DMS 273 treated with DMSO at 0.1 percent for 48 hours (cell line): ENCODE measurements around the gene CSN1S1.
"Not testable (repeated sequence)": the region's sequence is repeated elsewhere in the genome, so short reads cannot be mapped to it uniquely, and the experiment has no call there.

Experiments
- DNase-seq: peaks from one replicate; lab custom pipeline; 2025; lab: John Stamatoyannopoulos, UW

CSN1S1 gene

GRCh38 chr4:69930768-69931167 lies at the start of gene CSN1S1:
Gene CSN1S1 (plus strand): TSS chr4:69931068. CDS start chr4:69932556, 1,488 bp downstream.
- DNase-seq = no peak

DNA sequence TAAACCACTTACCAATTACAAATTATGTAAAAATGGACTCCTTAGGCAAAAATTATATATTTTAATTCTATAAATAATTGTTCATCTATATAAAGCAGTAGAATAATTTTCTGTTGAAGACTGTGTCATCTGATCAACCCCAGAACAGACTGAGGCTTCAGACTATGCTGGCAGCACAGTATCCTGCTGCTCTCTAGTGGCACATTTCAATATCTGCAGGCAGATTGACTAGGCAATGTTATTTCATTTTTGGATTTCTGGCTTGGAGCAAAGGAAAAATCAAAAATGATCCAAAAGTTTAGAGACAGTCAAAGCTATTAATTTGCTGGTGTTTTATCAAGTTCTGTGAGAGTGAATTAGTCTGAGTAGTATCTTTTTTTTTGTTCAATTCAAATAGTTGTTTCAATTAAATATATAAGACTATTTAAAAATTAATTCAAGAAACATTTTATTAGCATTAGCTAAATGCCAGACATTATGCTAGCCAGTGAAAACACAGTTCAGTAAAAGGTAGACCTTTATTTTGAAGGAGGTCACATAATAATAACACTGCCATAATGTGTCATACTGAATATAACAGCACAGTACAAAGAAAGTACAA lies 49.6 kb upstream of the CSN1S1 start:
- no peak for DNase-seq

DNA sequence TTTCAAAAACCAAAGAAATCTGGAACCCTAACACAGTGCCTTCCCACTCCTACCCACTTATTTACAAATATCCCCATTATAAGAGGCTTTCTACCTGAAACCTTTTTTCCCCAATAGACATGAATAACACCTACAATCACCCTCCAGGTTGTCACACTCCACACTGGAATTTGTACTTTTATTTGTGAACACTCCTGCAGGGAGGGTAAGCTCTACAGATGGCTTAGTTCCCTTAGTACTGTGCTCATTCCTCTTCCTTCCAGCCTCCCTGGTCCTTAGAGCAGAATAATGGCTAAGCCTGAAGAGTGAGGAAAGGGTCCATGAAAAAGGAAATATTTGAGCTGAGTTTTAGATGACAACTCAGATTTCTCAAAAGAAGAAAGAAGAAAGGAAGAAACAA lies 48.7 kb upstream of the CSN1S1 start:
- DNase-seq = no peak

GRCh38 chr4:69888336-69888735 lies 42.5 kb upstream of the CSN1S1 start:
- no peak for DNase-seq

GRCh38 chr4:69894186-69894585 lies 36.7 kb upstream of the CSN1S1 start:
- DNase-seq = no peak

DNA sequence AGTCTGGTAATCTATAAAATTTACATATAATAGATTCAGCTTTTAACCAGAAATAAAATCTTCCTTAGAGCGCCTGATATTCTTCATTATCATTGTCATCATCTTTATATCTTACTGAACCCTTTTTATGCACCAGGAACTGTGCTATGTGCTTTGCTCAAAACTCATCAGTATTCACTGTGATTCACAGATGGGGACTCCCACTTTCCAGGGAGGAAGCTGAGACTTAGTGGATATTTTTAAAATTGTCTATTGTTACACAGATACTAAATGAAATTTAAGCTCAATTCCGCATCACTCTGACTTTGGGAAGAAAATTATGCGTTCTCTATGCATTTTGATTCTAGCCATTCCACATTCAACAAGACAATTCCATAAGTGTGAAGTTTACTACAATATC lies 36.1 kb upstream of the CSN1S1 start:
- DNase-seq = no peak

DNA sequence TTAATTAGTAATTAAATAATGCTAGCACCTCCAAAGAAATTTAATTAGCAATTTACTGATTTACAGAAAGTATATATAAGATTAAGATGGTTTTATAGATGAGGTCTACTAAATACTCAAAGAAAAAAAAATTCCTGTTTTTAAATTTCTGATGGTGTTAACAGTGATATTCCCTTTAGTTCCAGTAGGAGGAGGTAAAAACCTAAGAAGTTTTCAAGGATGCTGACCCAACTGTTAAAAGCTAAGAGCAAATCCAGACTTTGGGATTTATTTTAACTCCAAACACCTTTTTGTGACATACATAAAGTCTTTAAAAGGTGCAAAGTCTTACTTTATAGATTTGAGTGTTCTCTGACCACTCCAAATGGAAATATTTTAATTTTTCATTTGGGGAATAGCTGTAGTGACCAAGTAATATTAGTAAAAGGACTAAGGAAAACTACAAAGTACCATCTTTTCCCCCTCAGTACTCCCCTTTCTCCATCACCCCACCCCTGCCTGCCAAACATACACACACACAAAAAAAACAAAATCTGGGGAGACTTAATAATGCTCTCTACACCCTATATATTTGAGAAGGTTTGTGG lies 34.2 kb upstream of the CSN1S1 start:
- no peak for DNase-seq

DNA sequence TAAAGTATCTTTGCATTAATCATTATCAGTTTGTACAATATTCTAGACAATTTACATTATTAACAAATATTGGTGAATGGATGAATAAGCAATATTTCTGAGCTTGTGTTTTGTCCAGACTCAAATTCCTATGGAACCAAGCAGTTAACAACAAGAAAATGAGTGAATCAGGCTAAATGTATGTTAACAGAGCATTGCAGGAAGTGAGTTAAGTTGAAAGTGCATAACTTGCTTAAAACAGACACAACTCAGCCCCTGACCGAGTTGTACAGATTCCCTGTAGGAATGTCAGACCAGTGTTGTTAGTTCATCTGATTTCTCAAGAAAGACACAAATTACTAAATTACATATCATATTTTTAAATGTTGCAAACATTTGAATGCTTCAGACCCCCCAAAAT lies 23.7 kb upstream of the CSN1S1 start:
- no peak for DNase-seq

DNA sequence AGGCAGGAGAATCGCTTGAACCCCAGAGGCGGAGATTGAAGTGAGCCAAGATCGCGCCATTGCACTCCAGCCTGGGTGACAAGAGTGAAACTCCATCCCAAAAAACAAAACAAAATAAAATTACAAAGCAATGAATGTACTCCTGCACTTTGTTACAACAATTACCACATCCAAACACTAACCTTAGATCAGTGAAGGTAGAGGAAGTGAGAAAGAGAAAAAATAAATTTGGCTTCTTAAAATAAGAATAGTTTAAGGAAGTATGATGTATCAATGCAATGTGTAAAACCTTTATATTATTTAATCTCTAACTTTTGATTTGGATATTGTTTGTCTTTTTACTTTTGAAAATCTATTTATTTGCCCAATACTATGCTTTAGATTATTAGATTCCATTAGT lies 21.7 kb upstream of the CSN1S1 start:
- no peak for DNase-seq

GRCh38 chr4:69910016-69910782 lies 20.7 kb upstream of the CSN1S1 start:
- no peak for DNase-seq

- no peak for DNase-seq
These were observed 10.0 kb upstream of the CSN1S1 start for GRCh38 chr4:69920874-69921273.

DNA sequence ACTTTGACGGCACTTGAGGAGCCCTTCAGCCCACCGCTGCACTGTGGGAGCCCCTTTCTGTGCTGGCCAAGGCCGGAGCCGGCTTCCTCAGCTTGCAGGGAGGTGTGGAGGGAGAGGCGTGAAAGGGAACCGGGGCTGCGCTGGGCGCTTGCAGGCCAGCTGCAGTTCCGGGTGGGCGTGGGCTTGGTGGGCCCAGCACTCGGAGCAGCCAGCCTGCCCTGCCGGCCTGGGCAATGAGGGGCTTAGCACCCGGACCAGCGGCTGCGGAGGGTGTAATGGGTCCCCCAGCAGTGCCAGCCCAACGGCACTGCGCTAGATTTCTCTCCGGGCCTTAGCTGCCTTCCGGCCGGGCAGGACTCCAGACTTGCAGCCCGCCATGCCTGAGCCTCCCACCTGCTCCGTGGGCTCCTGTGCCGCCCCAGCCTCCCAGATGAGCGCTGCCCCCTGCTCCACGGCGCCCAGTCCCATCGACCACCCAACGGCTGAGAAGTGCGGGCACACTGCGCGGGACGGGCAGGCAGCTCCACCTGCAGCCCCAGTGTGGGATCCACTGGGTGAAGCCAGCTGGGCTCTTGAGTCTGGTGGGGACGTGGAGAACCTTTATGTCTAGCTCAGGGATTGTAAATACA lies 7.0 kb upstream of the CSN1S1 start:
- DNase-seq = not testable (repeated sequence)

DNA sequence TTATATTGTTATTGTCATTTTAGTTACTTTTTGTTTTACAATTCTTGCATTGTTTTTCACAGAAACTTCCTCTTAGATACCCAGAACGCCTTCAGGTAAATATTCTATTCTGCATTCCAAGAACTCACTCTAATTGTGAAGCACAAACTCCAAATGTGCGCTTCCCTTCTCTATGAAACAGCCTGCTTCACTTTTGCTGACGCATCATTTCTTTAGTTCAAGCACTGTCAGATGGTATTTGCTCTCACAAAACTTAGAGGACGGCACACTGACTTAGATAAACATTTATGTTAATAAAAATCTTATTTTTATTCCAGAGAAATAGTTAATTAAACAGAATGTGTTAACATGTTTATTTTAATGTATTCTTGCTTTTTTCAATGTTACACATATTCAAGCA lies 3.3 kb downstream of the CSN1S1 start:
- DNase-seq = no peak

GRCh38 chr4:69936566-69936965 lies 5.7 kb downstream of the CSN1S1 start:
- no peak for DNase-seq

GRCh38 chr4:69951602-69952001 lies 20.7 kb downstream of the CSN1S1 start:
- DNase-seq = no peak

- DNase-seq = no peak
These were observed 26.3 kb downstream of the CSN1S1 start for GRCh38 chr4:69957209-69957608.

GRCh38 chr4:69965628-69966027 lies 34.8 kb downstream of the CSN1S1 start, which contains the start of gene CSN2:
Gene CSN2 (minus strand): TSS chr4:69965728. CDS start chr4:69960995, 4,733 bp downstream.
- DNase-seq = no peak

DNA sequence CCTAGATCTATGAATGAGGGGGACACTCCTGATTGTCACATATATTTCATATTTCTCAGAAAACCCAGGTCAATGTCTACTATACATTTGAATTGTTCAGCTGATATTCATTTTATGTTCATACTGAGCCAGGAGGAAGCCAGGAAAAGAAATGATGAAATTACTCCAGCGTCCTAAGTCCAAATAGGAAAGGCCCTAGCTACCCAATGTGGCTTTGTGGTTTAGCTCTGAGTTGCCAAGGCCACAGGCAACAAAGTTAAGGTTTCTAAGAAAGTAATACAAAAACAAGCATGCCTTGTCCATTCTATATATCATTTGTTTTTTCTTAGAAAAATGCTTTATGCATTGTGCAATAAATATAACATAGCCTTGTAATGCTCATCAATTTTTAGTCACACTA lies 39.2 kb downstream of the CSN1S1 start:
- DNase-seq = no peak

DNA sequence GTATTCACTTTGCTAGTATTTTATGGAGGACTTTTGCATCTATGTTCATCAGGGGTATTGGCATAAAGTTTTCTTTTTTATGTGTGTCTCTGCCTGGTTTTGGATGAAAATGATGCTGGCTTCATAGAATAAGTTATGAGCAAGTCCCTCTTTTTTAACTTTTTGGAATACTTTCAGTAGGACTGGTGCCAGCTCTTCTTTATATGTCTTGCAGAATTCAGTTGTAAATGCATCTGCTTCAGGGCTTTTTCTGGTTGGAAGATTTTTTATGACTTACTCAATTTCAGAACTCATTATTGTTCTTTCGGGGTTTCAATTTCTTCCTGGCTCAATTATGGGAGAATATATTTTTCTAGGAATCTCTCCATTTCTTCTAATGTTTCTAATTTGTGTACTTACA lies 43.8 kb downstream of the CSN1S1 start:
- DNase-seq = no peak

GRCh38 chr4:69977582-69977981 lies 46.7 kb downstream of the CSN1S1 start:
- no peak for DNase-seq

- no peak for DNase-seq
These were observed 53.2 kb downstream of the CSN1S1 start for GRCh38 chr4:69984030-69984443.

- no peak for DNase-seq
These were observed 55.8 kb downstream of the CSN1S1 start for GRCh38 chr4:69986663-69987062.

DNA sequence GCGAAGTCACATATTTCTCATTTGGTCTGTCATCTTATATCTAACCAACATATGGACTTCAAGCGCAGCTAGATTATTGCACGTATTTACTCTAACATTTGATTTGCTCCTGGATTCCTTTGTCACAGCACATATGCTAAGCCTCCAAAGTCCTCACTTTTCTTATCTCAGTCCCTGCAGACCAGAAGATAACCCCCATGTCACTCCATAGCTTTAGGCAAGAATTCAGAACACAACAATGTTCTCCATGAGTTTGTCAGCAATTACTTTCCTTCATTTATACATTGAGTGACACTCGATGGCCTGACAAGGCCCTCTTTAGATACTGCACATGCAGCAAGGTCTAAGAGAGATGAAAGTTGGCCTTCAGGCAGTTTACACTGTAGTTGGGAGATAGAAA lies 60.1 kb downstream of the CSN1S1 start:
- no peak for DNase-seq
